ENCODE measurements around the gene NID1. TPM values are rescaled to one million over a fixed set of nuclear protein-coding genes. Genes with fewer than 3 reads are reported as not detected.
A peak's percentile ranks its signal among the peaks of the same experiment; 100 is the strongest.

Gene NID1
- 97.1 and 159 TPM in 2 replicates for total RNA-seq (2012; rRNA removed)

GRCh38 chr1:236064674-236065508, at the start of gene NID1:
NID1 (minus strand) TSS chr1:236065090; CDS start chr1:236065079, 11 bp downstream.
- Histone ChIP-seq H3K27me3 (ENCODE audit: control insufficient read depth, insufficient read depth, low read length) (no peaks in the 10 kb centered on the region), H3K4me2 (ENCODE audit: low read length) (peak within 1 kb of the TSS; percentile 90), H3K9me3 (replicated peaks; ENCODE audit: low read length) (no peaks in the 10 kb centered on the region), H3K9ac (ENCODE audit: low read depth, low read length) (peak within 1 kb of the TSS; percentile 90), H3K4me3 (ENCODE audit: low read length) (peak within 1 kb of the TSS; percentile 92), H3K4me1 (ENCODE audit: control insufficient read depth, insufficient read depth, low read length) (peaks cover 15% of the 10 kb centered on the region), H3K36me3 (ENCODE audit: insufficient read depth, low read length) (peaks cover 13% of the 10 kb centered on the region)

GRCh38 chr1:236114076-236114747, 49.3 kb upstream of the NID1 start:
- Histone ChIP-seq H3K4me3 (ENCODE audit: low read length) (no peak overlapping the region), H3K9me3 (replicated peaks; ENCODE audit: low read length) (no peaks in the 10 kb centered on the region), H3K27me3 (ENCODE audit: control insufficient read depth, insufficient read depth, low read length) (peaks cover 8% of the 10 kb centered on the region), H3K4me1 (ENCODE audit: control insufficient read depth, insufficient read depth, low read length) (no peaks in the 10 kb centered on the region), H3K36me3 (ENCODE audit: insufficient read depth, low read length) (no peaks in the 10 kb centered on the region), H3K9ac (ENCODE audit: low read depth, low read length) (no peak overlapping the region), H3K4me2 (ENCODE audit: low read length) (no peak overlapping the region)

GRCh38 chr1:236113324-236114032, 48.6 kb upstream of the NID1 start:
- Histone ChIP-seq H3K36me3 (ENCODE audit: insufficient read depth, low read length) (no peaks in the 10 kb centered on the region), H3K9ac (ENCODE audit: low read depth, low read length) (no peak overlapping the region), H3K9me3 (replicated peaks; ENCODE audit: low read length) (no peaks in the 10 kb centered on the region), H3K4me2 (ENCODE audit: low read length) (no peak overlapping the region), H3K27me3 (ENCODE audit: control insufficient read depth, insufficient read depth, low read length) (peaks cover 8% of the 10 kb centered on the region), H3K4me1 (ENCODE audit: control insufficient read depth, insufficient read depth, low read length) (no peaks in the 10 kb centered on the region), H3K4me3 (ENCODE audit: low read length) (no peak overlapping the region)

GRCh38 chr1:236112332-236112627, 47.4 kb upstream of the NID1 start:
- Histone ChIP-seq H3K9ac (ENCODE audit: low read depth, low read length) (no peak overlapping the region), H3K4me2 (ENCODE audit: low read length) (no peak overlapping the region), H3K9me3 (replicated peaks; ENCODE audit: low read length) (no peaks in the 10 kb centered on the region), H3K36me3 (ENCODE audit: insufficient read depth, low read length) (no peaks in the 10 kb centered on the region), H3K4me1 (ENCODE audit: control insufficient read depth, insufficient read depth, low read length) (no peaks in the 10 kb centered on the region), H3K27me3 (ENCODE audit: control insufficient read depth, insufficient read depth, low read length) (peaks cover 12% of the 10 kb centered on the region), H3K4me3 (ENCODE audit: low read length) (no peak overlapping the region)

- no peaks in the 10 kb centered on the region for H3K9me3 ChIP-seq (replicated peaks; ENCODE audit: low read length)
- peaks cover 14% of the 10 kb centered on the region for H3K27me3 ChIP-seq (ENCODE audit: control insufficient read depth, insufficient read depth, low read length)
- H3K4me1 ChIP-seq (ENCODE audit: control insufficient read depth, insufficient read depth, low read length): no peaks in the 10 kb centered on the region
- H3K4me3 ChIP-seq (ENCODE audit: low read length): no peak overlapping the region
- no peaks in the 10 kb centered on the region for H3K36me3 ChIP-seq (ENCODE audit: insufficient read depth, low read length)
- no peak overlapping the region for H3K9ac ChIP-seq (ENCODE audit: low read depth, low read length)
- no peak overlapping the region for H3K4me2 ChIP-seq (ENCODE audit: low read length)
Observed at GRCh38 chr1:236111527-236112331, 46.8 kb upstream of the NID1 start.

- Histone ChIP-seq H3K4me1 (ENCODE audit: control insufficient read depth, insufficient read depth, low read length) (no peaks in the 10 kb centered on the region), H3K4me3 (ENCODE audit: low read length) (no peak overlapping the region), H3K4me2 (ENCODE audit: low read length) (no peak overlapping the region), H3K27me3 (ENCODE audit: control insufficient read depth, insufficient read depth, low read length) (peaks cover 14% of the 10 kb centered on the region), H3K9ac (ENCODE audit: low read depth, low read length) (no peak overlapping the region), H3K9me3 (replicated peaks; ENCODE audit: low read length) (no peaks in the 10 kb centered on the region), H3K36me3 (ENCODE audit: insufficient read depth, low read length) (no peaks in the 10 kb centered on the region)
Observed at GRCh38 chr1:236110137-236110536, 45.2 kb upstream of the NID1 start.

- Histone ChIP-seq H3K9ac (ENCODE audit: low read depth, low read length) (no peak overlapping the region), H3K4me2 (ENCODE audit: low read length) (no peak overlapping the region), H3K27me3 (ENCODE audit: control insufficient read depth, insufficient read depth, low read length) (peaks cover 10% of the 10 kb centered on the region), H3K9me3 (replicated peaks; ENCODE audit: low read length) (no peaks in the 10 kb centered on the region), H3K4me3 (ENCODE audit: low read length) (no peak overlapping the region), H3K36me3 (ENCODE audit: insufficient read depth, low read length) (no peaks in the 10 kb centered on the region), H3K4me1 (ENCODE audit: control insufficient read depth, insufficient read depth, low read length) (peaks cover 3% of the 10 kb centered on the region)
Observed at GRCh38 chr1:236108027-236108648, 43.2 kb upstream of the NID1 start.

- H3K9me3 ChIP-seq (replicated peaks; ENCODE audit: low read length): no peaks in the 10 kb centered on the region
- no peaks in the 10 kb centered on the region for H3K36me3 ChIP-seq (ENCODE audit: insufficient read depth, low read length)
- H3K27me3 ChIP-seq (ENCODE audit: control insufficient read depth, insufficient read depth, low read length): peaks cover 10% of the 10 kb centered on the region
- H3K4me2 ChIP-seq (ENCODE audit: low read length): no peak overlapping the region
- no peak overlapping the region for H3K4me3 ChIP-seq (ENCODE audit: low read length)
- H3K9ac ChIP-seq (ENCODE audit: low read depth, low read length): no peak overlapping the region
- H3K4me1 ChIP-seq (ENCODE audit: control insufficient read depth, insufficient read depth, low read length): peaks cover 3% of the 10 kb centered on the region
Observed at GRCh38 chr1:236107121-236107907, 42.4 kb upstream of the NID1 start.

GRCh38 chr1:236103646-236104218, 38.8 kb upstream of the NID1 start:
- Histone ChIP-seq H3K27me3 (ENCODE audit: control insufficient read depth, insufficient read depth, low read length) (peaks cover 15% of the 10 kb centered on the region), H3K4me1 (ENCODE audit: control insufficient read depth, insufficient read depth, low read length) (peaks cover 3% of the 10 kb centered on the region), H3K4me2 (ENCODE audit: low read length) (peak overlapping the region; percentile 74), H3K9me3 (replicated peaks; ENCODE audit: low read length) (no peaks in the 10 kb centered on the region), H3K4me3 (ENCODE audit: low read length) (no peak overlapping the region), H3K36me3 (ENCODE audit: insufficient read depth, low read length) (no peaks in the 10 kb centered on the region), H3K9ac (ENCODE audit: low read depth, low read length) (no peak overlapping the region)

- H3K9ac ChIP-seq (ENCODE audit: low read depth, low read length): no peak overlapping the region
- H3K36me3 ChIP-seq (ENCODE audit: insufficient read depth, low read length): no peaks in the 10 kb centered on the region
- H3K4me2 ChIP-seq (ENCODE audit: low read length): no peak overlapping the region
- peaks cover 3% of the 10 kb centered on the region for H3K4me1 ChIP-seq (ENCODE audit: control insufficient read depth, insufficient read depth, low read length)
- peaks cover 15% of the 10 kb centered on the region for H3K27me3 ChIP-seq (ENCODE audit: control insufficient read depth, insufficient read depth, low read length)
- no peaks in the 10 kb centered on the region for H3K9me3 ChIP-seq (replicated peaks; ENCODE audit: low read length)
- no peak overlapping the region for H3K4me3 ChIP-seq (ENCODE audit: low read length)
Observed at GRCh38 chr1:236103059-236103458, 38.2 kb upstream of the NID1 start.

All from skeletal muscle satellite cell (primary cell).